HG03175 (cell line): ENCODE results near the gene HMCN1.
A peak's percentile ranks its signal among the peaks of the same experiment; 100 is the strongest.
"Not testable (repeated sequence)": the region's sequence is repeated elsewhere in the genome, so short reads cannot be mapped to it uniquely, and the experiment has no call there.

Source experiments
- ATAC-seq: cut with Tn5 transposase; IDR thresholded peaks from one replicate; pipeline ENCODE4 v1.9.1; 2021; ENCODE audit warnings: mild to moderate bottlenecking, moderate library complexity; ENCODE audit not compliant: unreplicated experiment

HMCN1 gene

DNA sequence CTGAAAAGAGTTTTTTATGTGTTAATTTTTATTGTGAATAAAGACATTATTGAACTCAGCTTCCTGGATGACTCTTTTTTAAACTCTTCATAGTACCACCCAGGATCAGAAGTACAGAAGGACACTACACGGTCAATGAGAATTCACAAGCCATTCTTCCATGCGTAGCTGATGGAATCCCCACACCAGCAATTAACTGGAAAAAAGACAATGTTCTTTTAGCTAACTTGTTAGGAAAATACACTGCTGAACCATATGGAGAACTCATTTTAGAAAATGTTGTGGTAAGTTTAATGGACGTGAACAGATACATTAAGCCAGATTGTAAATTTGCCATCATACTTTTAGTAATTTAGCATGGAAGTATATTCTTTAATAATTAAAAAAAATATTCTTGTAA lies 391.3 kb downstream of the HMCN1 start:
- ATAC-seq, result no peak

DNA sequence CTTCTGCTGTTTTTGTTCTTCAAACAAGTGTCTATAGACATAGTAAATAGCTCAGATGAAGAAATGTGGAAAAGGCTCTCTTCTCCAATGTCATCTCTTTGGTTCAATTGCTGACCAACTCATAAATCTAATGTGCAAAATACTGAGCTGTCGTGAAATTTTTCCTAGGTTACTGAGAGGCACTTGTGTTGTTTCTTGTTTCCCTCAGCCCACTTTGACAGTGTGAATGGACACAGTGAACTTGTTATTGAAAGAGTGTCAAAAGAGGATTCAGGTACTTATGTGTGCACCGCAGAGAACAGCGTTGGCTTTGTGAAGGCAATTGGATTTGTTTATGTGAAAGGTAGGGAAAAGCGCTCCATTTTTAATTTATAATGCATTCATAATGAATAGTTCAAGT lies 395.6 kb downstream of the HMCN1 start:
- ATAC-seq, result no peak

- no peak for ATAC-seq
Measured at GRCh38 chr1:186139115-186139514, 404.9 kb downstream of the HMCN1 start.

DNA sequence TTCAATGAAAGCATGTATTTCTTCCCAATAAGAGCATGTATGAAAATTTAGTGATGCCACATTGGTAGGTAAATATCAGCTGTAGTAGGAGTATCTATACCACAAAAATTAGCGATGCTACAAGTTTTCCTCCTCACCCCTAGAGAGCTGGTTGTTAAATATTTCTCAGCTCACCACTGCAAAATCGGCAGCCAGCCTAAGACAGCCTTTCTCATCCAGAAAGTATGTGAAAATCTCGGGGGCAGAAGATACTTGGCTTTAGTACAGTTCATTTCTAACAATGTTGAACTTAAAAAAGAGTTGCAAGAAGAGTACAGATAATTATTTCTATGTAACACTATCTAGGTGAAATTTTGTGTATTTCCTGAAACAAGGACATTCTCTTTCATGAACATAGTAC lies 405.5 kb downstream of the HMCN1 start:
- ATAC-seq, result no peak

DNA sequence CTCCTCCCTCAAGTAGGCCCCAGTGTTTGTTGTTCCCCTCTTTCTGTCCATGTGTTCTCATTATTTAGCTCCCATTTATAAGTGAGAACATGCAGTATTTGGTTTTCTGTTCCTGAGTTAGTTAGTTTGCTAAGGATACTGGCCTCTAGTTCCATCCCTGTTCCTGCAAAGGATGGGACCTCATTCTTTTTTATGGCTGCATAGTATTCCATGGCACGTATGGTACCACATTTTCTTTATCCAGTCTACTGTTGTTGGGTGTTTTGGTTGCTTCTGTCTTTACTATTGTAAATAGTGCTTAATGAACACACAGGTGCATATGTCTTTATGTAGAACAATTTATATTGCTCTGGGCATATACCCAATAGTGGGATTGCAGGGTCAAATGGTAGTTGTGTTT lies 408.0 kb downstream of the HMCN1 start:
- ATAC-seq, result no peak

DNA sequence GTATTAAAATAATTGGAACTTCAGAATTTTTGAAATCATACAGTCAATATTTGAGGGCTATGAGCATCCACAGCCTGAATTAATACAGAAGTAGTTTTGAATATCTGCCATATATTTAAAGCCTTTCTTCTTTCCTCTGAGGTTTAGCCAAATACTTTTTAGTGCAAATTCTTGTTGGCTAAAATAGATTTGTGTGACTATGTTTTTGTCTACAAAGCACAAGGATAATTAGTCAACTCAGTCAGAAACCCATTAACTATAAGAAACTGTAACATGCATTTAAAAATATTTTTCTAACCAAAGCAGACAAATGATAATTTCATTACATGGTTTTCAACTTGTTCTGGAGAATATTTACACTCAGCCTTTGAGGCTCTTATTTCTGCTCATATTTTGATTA lies 408.7 kb downstream of the HMCN1 start:
- ATAC-seq, result no peak

- ATAC-seq, result no peak
Measured at GRCh38 chr1:186143481-186143880, 409.3 kb downstream of the HMCN1 start.

- no peak for ATAC-seq
Measured at GRCh38 chr1:186144505-186144904, 410.3 kb downstream of the HMCN1 start.

DNA sequence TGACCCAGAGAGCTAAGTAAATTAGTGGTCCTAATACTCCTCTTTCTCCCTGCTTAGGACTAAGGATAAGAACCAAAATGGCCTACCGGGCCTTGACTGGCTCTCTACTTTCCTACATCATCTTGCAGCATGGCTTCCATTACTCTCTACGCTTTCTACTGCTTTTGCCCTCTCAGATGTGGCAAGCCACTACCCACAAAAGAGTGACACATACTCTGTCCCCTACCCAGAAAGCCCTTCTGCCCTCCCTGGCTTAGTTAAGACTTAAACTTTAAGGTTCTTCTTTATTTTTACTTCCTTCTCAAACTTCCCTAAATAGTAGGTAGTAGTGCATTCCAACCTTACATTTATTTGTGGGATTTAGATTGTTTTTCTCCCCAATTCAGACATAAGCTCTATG lies 412.8 kb downstream of the HMCN1 start:
- no peak for ATAC-seq

GRCh38 chr1:186149591-186149990 lies 415.4 kb downstream of the HMCN1 start:
- no peak for ATAC-seq

DNA sequence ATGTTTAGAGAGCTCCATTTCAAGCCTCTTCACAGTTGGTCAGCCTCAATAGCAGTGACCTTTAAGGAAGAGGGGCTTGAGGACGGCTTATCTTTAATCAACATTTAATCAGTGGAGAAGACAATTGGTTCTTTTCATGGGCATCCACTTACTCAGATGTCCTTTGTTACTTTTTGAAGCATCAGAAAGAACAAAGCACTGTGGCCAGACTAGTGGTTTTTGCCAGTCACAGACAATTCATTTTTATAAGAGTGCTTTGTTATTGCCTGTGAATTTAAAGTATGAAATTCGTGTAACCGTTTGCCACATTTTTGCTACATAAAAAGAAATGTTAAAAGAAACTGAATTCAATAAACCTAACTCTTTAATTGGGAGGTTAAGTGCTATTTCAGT lies 418.0 kb downstream of the HMCN1 start:
- ATAC-seq, result no peak

DNA sequence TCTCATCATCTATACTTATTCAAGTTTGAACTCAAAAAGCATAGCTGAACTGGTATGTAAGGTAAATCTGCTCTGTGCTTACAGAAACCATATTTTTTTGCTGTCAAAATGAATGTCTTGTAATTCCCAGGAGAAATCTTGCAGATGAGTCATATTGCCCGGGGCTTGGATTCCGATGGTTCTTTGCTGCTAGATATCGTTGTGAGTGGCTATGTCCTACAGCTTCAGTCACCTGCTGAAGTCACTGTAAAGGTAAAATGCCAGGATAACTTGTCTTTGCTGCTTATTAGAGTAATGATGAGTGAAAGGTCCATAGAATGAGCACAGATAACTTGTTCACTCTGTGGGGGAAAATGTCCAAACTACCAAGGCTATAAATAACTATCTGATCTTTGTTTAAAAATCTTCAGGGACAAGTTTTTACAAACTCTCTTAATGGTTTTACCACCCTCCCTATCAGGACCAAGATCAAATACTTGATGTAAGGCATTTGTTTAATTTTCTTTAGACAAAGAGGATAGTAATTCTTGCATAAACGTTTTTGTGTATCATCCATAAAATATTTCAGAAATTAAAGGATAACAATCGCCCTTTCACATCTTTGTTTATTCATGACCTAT lies 418.5 kb downstream of the HMCN1 start:
- no peak for ATAC-seq

DNA sequence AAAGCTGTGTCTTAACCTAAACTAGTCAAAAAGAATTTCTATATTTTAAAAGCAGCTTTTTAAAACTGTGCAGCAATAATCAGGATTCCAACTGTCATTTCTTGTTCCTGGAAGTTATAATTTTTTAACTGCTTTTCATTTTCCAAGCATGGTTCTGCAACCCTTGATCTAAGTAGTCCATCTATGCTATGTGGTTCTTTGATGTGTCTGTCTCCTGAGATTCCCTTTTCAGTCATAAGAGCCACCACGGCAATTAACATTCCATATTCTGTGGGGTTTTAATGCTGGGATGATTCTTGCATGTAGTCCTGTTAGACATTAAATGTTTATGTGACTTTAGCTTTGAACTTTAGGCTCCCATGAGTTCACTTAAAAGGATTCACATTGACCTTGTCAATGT lies 420.5 kb downstream of the HMCN1 start:
- ATAC-seq, result no peak

DNA sequence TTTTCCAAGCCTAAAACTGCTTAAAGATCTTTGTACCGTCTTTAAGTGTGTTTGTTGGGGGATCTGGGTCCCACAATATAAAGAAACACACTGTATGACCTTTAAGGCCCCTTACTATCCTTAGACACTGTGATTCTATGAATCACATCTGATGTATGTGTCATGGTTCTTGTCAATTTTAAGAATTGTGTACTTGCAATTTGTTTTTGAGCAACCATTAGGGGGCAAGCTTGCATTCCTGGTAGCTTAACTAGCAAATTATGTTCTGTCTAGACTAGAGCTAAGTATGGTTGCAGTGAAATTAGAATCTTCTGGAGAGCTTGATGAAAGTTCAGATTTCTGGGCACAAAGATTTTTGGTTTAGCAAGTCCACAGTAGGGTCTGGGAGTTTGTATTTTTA lies 421.4 kb downstream of the HMCN1 start:
- ATAC-seq, result peak; percentile 73

- not testable (repeated sequence) for ATAC-seq
Measured at GRCh38 chr1:186162895-186163294, 428.7 kb downstream of the HMCN1 start.

DNA sequence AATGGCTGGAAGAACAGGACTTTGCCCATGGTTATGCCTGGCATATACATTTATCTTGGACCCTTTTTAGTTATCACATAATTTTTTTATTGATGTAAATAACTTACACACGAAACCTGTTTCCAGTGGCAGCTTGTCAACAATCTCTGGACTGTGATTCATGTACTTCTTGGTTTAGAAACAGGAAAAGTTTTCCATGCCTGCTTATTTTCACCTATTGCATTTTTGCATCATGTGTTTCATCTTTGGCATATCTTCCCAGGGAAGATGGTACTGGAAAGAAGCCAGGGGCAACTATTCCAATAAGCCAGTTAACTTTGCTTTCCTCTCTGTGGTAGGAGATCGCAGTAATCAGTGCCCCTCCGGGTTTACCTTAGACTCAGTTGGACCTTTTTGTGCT lies 430.6 kb downstream of the HMCN1 start:
- no peak for ATAC-seq

DNA sequence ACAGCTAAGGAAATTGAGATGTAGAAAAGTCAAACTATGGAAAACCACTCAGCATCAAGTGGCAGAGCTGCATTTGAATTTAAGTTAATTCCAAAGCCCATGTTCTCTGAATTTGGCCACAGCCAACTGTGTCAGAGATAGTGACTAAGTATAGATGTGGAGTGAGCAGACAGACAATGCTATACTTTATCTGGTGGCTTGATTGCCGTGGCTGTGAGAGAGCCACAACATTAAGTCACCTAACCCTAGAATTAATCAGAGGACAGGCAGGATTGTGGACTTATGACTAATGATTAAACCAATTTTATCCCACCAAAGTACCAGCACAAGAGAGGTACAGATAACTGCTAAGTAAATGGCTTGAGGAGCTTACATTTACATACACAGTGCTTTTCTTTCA lies 431.1 kb downstream of the HMCN1 start:
- no peak for ATAC-seq

- ATAC-seq, result no peak
Measured at GRCh38 chr1:186167096-186167668, 433.0 kb downstream of the HMCN1 start.

DNA sequence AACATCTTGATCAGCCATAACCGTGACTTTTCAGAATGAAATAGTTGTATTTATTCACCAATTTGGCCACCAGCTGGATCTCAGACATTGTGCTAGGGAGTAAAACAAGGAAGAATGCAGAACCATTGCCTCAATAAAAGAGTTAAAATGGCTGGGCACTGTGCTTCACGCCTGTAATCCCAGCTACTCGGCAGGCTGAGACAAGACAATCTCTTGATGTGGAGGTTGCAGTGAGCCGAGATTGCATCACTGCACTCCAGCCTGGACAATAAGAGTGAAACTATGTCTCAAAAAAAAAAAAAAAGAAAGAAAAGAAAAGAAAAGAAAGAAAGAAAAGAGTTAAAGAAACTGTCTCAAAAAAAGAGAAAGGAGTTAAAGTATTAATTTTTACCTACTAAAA lies 441.4 kb downstream of the HMCN1 start:
- ATAC-seq, result no peak

- ATAC-seq, result no peak
Measured at GRCh38 chr1:186178426-186179043, 444.3 kb downstream of the HMCN1 start.

- no peak for ATAC-seq
Measured at GRCh38 chr1:186179231-186179630, 445.0 kb downstream of the HMCN1 start.

DNA sequence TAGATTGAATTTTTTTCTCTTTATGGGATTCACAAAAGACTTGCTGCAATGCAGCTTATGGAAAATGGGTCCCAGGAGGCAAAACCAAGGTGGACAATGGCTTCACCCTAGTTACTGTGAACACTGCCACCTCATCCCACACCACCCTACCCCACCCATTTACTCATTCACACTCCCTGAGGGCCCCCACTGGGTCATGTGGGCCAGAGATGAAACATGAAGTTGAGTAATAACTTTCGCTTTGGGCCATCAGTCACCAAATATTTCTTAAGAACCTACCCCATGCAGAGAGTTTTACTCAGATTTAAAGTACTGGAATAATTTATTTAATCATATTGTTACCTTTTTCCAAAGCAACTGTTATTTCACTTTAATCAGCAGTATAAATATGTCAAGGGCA lies 449.0 kb downstream of the HMCN1 start:
- ATAC-seq, result peak; percentile 57
